HCT116 (cell line): ENCODE results near the gene ABCA3.

Source experiments
- ELF1 ChIP-seq: IDR thresholded peaks from 2 replicates; pipeline ENCODE4 v1.6.1; 2012; ENCODE audit warnings: low read depth, borderline replicate concordance
- EZH2 ChIP-seq: fragments of 200-600 bp; sonication (generic); IDR thresholded peaks from 2 replicates; pipeline ENCODE4 v1.6.1; 2017; ENCODE audit warnings: antibody characterized with exemption, mixed run types
- EZH2phosphoT487 ChIP-seq: fragments of 200-600 bp; IDR thresholded peaks from 2 replicates; pipeline ENCODE4 v1.6.1; 2018; ENCODE audit warnings: antibody characterized with exemption, borderline replicate concordance
- JUND ChIP-seq: IDR thresholded peaks from 2 replicates; pipeline ENCODE4 v1.6.1; 2012
- POLR2A ChIP-seq: IDR thresholded peaks from 2 replicates; pipeline ENCODE4 v1.7.0; 2011; ENCODE audit warnings: borderline replicate concordance; ENCODE audit not compliant: insufficient read depth, insufficient read length; ENCODE audit errors: extremely low read depth
- POLR2AphosphoS5 ChIP-seq: IDR thresholded peaks from 2 replicates; pipeline ENCODE4 v1.6.1; 2011; ENCODE audit warnings: mild to moderate bottlenecking, low read depth, low read length, moderate library complexity
- SRF ChIP-seq: IDR thresholded peaks from 2 replicates; pipeline ENCODE4 v1.6.1; 2012; ENCODE audit warnings: low read depth
- TCF7L2 ChIP-seq: IDR thresholded peaks from 2 replicates; pipeline ENCODE4 v1.7.0; 2011; ENCODE audit warnings: borderline replicate concordance, inconsistent platforms; ENCODE audit not compliant: insufficient read depth, insufficient read length; ENCODE audit errors: extremely low read depth
- YY1 ChIP-seq: IDR thresholded peaks from 2 replicates; pipeline ENCODE4 v1.6.1; 2011; ENCODE audit warnings: low read length, low read depth, moderate library complexity, mild to moderate bottlenecking; ENCODE audit not compliant: insufficient replicate concordance; ENCODE audit errors: extremely low read depth
- ZFX ChIP-seq: fragments of 450-650 bp; IDR thresholded peaks from 2 replicates; pipeline ENCODE4 v1.6.1; 2017
- TF ChIP-seq, protein P1 (sequence below), 3 experiments: fragments of 200-600 bp in 1 of 3; sonication (generic) in 1 of 3; IDR thresholded peaks in 2 of 3; conservative IDR thresholded peaks in 1 of 3; 2 replicates each; pipeline ENCODE4 v1.5.1; 2012 to 2017; ENCODE audit warnings: low read depth in 2 of 3, low read length in 2 of 3, antibody characterized with exemption in 1 of 3, borderline replicate concordance in 1 of 3, control low read depth in 1 of 3, mild to moderate bottlenecking in 1 of 3, mixed read lengths in 1 of 3, mixed run types in 1 of 3, moderate library complexity in 1 of 3; ENCODE audit not compliant: insufficient read depth in 1 of 3
- TF ChIP-seq, protein P2 (sequence below): IDR thresholded peaks from 2 replicates; pipeline ENCODE4 v1.6.1; 2012
- TF ChIP-seq, protein P3 (sequence below): IDR thresholded peaks from 2 replicates; pipeline ENCODE4 v1.6.1; 2012; ENCODE audit warnings: low read depth
- TF ChIP-seq, protein P4 (sequence below): IDR thresholded peaks from 2 replicates; pipeline ENCODE4 v1.6.1; 2012

DNA sequence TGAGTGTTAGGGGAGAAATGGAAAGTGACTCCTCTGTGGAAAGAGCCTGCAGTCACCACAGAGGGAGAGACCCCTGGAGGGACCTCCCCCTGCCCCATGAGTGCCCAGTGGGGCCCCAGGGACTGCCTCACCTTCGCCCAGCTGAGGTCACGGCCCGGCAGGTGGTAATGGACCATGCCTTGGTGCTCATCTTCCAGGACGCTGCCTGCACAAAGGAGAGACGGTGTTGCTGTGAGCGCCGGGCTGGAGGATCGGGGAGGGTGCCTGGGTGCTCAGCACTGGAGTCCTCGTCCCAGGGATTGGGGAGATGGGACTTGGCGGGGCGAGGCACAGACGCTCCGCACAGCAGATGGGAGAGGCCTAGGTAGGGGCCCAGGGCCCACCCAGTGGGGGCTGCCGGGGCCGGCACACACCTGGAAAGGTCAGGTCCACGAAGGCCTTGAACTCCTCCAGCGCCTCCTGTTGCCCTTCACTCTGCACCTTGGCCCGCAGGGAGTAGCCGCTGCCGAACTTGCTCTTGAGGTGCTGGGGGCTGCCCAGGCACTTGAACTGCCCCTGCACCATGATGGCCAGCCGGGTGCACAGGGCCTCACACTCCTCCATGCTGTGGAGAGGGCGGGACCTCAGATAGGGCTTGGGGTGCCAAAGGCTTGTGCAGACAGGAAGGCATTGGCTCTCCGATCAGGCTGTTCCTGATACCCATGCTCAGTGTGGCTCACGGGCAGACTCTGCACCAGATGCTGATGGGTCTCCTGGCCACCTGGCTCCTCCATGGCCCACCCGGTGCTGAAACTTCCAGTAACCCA is 62.9 kb downstream of the ABCA3 start:
- TF ChIP-seq, protein P1, sequence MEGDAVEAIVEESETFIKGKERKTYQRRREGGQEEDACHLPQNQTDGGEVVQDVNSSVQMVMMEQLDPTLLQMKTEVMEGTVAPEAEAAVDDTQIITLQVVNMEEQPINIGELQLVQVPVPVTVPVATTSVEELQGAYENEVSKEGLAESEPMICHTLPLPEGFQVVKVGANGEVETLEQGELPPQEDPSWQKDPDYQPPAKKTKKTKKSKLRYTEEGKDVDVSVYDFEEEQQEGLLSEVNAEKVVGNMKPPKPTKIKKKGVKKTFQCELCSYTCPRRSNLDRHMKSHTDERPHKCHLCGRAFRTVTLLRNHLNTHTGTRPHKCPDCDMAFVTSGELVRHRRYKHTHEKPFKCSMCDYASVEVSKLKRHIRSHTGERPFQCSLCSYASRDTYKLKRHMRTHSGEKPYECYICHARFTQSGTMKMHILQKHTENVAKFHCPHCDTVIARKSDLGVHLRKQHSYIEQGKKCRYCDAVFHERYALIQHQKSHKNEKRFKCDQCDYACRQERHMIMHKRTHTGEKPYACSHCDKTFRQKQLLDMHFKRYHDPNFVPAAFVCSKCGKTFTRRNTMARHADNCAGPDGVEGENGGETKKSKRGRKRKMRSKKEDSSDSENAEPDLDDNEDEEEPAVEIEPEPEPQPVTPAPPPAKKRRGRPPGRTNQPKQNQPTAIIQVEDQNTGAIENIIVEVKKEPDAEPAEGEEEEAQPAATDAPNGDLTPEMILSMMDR (IDR thresholded peaks at IDR 0.05 in 2 of 3, conservative IDR thresholded peaks at IDR 0.05 in 1 of 3; ENCODE audit: borderline replicate concordance in 1 of 3, insufficient read depth in 1 of 3, low read depth in 2 of 3, low read length in 2 of 3), result no peak
- TF ChIP-seq EZH2phosphoT487 (no peak), POLR2AphosphoS5 (no peak), POLR2A (no peak), ZFX (no peak), SRF (no peak), JUND (no peak), EZH2 (no peak), YY1 (no peak), ELF1 (no peak), TCF7L2 (no peak)
- TF ChIP-seq, protein P2, sequence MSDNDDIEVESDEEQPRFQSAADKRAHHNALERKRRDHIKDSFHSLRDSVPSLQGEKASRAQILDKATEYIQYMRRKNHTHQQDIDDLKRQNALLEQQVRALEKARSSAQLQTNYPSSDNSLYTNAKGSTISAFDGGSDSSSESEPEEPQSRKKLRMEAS, result no peak
- TF ChIP-seq, protein P3, sequence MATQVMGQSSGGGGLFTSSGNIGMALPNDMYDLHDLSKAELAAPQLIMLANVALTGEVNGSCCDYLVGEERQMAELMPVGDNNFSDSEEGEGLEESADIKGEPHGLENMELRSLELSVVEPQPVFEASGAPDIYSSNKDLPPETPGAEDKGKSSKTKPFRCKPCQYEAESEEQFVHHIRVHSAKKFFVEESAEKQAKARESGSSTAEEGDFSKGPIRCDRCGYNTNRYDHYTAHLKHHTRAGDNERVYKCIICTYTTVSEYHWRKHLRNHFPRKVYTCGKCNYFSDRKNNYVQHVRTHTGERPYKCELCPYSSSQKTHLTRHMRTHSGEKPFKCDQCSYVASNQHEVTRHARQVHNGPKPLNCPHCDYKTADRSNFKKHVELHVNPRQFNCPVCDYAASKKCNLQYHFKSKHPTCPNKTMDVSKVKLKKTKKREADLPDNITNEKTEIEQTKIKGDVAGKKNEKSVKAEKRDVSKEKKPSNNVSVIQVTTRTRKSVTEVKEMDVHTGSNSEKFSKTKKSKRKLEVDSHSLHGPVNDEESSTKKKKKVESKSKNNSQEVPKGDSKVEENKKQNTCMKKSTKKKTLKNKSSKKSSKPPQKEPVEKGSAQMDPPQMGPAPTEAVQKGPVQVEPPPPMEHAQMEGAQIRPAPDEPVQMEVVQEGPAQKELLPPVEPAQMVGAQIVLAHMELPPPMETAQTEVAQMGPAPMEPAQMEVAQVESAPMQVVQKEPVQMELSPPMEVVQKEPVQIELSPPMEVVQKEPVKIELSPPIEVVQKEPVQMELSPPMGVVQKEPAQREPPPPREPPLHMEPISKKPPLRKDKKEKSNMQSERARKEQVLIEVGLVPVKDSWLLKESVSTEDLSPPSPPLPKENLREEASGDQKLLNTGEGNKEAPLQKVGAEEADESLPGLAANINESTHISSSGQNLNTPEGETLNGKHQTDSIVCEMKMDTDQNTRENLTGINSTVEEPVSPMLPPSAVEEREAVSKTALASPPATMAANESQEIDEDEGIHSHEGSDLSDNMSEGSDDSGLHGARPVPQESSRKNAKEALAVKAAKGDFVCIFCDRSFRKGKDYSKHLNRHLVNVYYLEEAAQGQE, result no peak
- TF ChIP-seq, protein P4, sequence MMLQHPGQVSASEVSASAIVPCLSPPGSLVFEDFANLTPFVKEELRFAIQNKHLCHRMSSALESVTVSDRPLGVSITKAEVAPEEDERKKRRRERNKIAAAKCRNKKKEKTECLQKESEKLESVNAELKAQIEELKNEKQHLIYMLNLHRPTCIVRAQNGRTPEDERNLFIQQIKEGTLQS, result no peak
